Keratinocyte (primary cell): ENCODE results near the gene CTTNBP2NL. TPM values are rescaled to one million over a fixed set of nuclear protein-coding genes. Genes with fewer than 3 reads are reported as not detected.

Source experiments
- DNase-seq: peaks from one replicate; pipeline ENCODE4 v3.0.0-alpha.2; 2011; ENCODE audit warnings: low read depth, missing footprints, low spot score
- FAIRE-seq: peaks from 2 replicates; lab custom pipeline; 2011; peaks lifted over from hg19 to GRCh38; lab: Jason Lieb, UNC
- H2AFZ ChIP-seq: 2 replicates; pipeline ENCODE4 v1.6.0; 2012; ENCODE audit warnings: low read length, control low read depth, inconsistent platforms; ENCODE audit not compliant: control insufficient read depth
- H3K27ac ChIP-seq: 2 replicates; pipeline ENCODE4 v1.5.1; 2011; ENCODE audit warnings: low read length; ENCODE audit not compliant: control insufficient read depth, insufficient read depth
- H3K27me3 ChIP-seq: 3 replicates; pipeline ENCODE4 v1.6.0; 2011; ENCODE audit warnings: low read length; ENCODE audit not compliant: control insufficient read depth, insufficient read depth; ENCODE audit errors: extremely low read depth
- H3K36me3 ChIP-seq, 2 experiments: 2 replicates in 1 of 2; 3 replicates in 1 of 2; pipeline ENCODE4 v1.5.1; 2011; ENCODE audit warnings: low read length in 2 of 2, mild to moderate bottlenecking in 1 of 2; ENCODE audit not compliant: control insufficient read depth in 2 of 2, insufficient read depth in 2 of 2; ENCODE audit errors: extremely low read depth in 1 of 2
- H3K4me1 ChIP-seq: 3 replicates; pipeline ENCODE4 v1.5.1; 2011; ENCODE audit warnings: low read length; ENCODE audit not compliant: control insufficient read depth, insufficient read depth; ENCODE audit errors: extremely low read depth
- H3K4me2 ChIP-seq: 3 replicates; pipeline ENCODE4 v1.6.0; 2011; ENCODE audit warnings: low read depth, low read length; ENCODE audit not compliant: control insufficient read depth, insufficient read depth; ENCODE audit errors: extremely low read depth
- H3K4me3 ChIP-seq, 3 experiments: fragments of 200-600 bp in 1 of 3; sonication (generic) in 1 of 3; 2 replicates in 2 of 3; 3 replicates in 1 of 3; pipeline ENCODE4 v1.5.1; 2011 to 2016; ENCODE audit warnings: low read length in 3 of 3, mild to moderate bottlenecking in 3 of 3, control low read depth in 2 of 3, inconsistent platforms in 1 of 3, low read depth in 1 of 3, mixed read lengths in 1 of 3, mixed run types in 1 of 3, moderate library complexity in 1 of 3; ENCODE audit not compliant: control insufficient read depth in 2 of 3, insufficient read depth in 2 of 3; ENCODE audit errors: extremely low read depth in 1 of 3
- H3K79me2 ChIP-seq: 2 replicates; pipeline ENCODE4 v1.6.0; 2012; ENCODE audit warnings: low read length; ENCODE audit not compliant: control insufficient read depth, insufficient read depth
- H3K9ac ChIP-seq: 3 replicates; pipeline ENCODE4 v1.6.0; 2011; ENCODE audit warnings: low read length; ENCODE audit not compliant: control insufficient read depth, insufficient read depth; ENCODE audit errors: extremely low read depth
- H3K9me1 ChIP-seq: 3 replicates; pipeline ENCODE4 v1.6.0; 2011; ENCODE audit warnings: low read length; ENCODE audit not compliant: control insufficient read depth, insufficient read depth; ENCODE audit errors: extremely low read depth
- H3K9me3 ChIP-seq: 2 replicates; pipeline ENCODE4 v1.5.1; 2012; ENCODE audit warnings: low read depth, low read length; ENCODE audit not compliant: control insufficient read depth
- H4K20me1 ChIP-seq: 3 replicates; pipeline ENCODE4 v1.6.0; 2011; ENCODE audit warnings: low read length; ENCODE audit not compliant: control insufficient read depth, insufficient read depth; ENCODE audit errors: extremely low read depth
- EZH2 ChIP-seq: IDR thresholded peaks from one replicate; pipeline ENCODE4 v1.6.1; 2012; ENCODE audit warnings: inconsistent platforms, mild to moderate bottlenecking, low read length, moderate library complexity
- dilution Hi-C: fragments of 300-500 bp; cut with MboI; formaldehyde crosslinking; loops from one replicate; pipeline ENCODE4 v1.7.0; 2020; ENCODE audit warnings: low sequenced_read_pairs; ENCODE audit not compliant: extremely low pct_ligation_motif_present
- polyA plus RNA-seq, 5 experiments: library from polyadenylated mRNA; depleted of rRNA in 3 of 5; stranded (reverse) in 3 of 5; stranded (forward) in 1 of 5; unstranded in 1 of 5; fragments of >200 nt; gene quantifications; 1 replicate in 1 of 5; 2 replicates in 3 of 5; 3 replicates in 1 of 5; pipeline versions ENCODE4 v1.2.1 to v1.2.3, GENCODE V29; 2011 to 2012; ENCODE audit warnings: missing spikeins in 2 of 5, low read depth in 1 of 5, low replicate concordance in 1 of 5
- TF ChIP-seq, protein P1 (sequence below), 3 experiments: IDR thresholded peaks in 1 of 3; conservative IDR thresholded peaks in 1 of 3; optimal IDR thresholded peaks in 1 of 3; 2 replicates in 2 of 3; 3 replicates in 1 of 3; pipeline versions ENCODE3 to v1.5.1; 2011; ENCODE audit warnings: low read length in 3 of 3, mild to moderate bottlenecking in 3 of 3, moderate library complexity in 2 of 3, control low read depth in 1 of 3, inconsistent platforms in 1 of 3; ENCODE audit not compliant: insufficient read depth in 2 of 3; ENCODE audit errors: extremely low read depth in 1 of 3

CTTNBP2NL gene
- polyA plus RNA-seq, 1 donor (not counting 4 experiments of a cell fraction or from before 2014, with no cell fraction given), result 19.1 TPM

DNA sequence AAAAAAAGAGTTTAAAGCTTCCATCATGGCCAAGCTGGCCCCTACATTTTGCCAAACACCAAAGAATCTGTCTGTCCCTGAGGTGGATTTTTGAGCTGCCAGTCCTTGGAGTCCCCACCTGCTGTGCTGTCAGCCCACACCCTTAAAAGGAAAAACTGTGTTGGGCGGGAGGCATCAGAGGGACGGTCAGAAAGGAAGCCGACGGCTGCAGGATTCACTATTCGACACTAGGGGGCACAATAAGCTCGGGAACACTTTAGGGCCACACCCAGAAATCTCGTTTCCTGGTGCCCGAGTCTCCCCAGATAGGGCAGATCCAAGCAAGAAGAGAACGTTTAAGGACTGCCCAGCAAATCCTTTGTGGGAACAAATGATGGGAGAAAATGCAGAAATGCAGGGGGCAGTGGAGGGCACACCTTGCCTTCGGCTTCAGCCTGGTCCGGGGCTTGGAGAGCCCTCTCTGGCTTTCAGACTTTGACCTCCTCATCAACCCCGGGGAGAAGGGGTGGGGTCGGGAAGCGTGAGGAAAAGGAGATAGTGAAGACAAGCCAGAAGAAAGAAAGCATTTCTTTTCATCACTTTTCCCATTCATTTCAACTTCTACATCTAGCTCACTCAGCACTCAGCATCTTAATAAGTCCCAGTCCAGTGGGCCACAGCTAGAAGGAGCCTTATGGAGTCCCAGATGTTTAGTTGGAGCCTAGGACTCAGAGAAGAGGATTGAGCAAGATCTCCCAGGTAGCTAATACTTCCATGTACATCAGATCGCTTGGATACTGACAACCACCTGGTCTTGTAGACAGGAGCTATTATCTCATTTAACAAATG lies 5.0 kb upstream of the CTTNBP2NL start:
- FAIRE-seq (peak; percentile 79), DNase-seq (peak; percentile 62)
- H3K27me3 ChIP-seq, result no peaks in the 10 kb centered on the region
- peak overlapping the region; percentile 97 for H3K4me2 ChIP-seq
- H3K4me1 ChIP-seq, result peaks cover 38% of the 10 kb centered on the region
- H3K4me3 ChIP-seq, result peak overlapping the region; percentile 28 to 75 (median 73)
- H4K20me1 ChIP-seq, result no peaks in the 10 kb centered on the region
- dilution Hi-C loops, result no loop called here
- H3K9me1 ChIP-seq, result no peaks in the 10 kb centered on the region
- H3K36me3 ChIP-seq, result no peaks in the 10 kb centered on the region
- H3K9me3 ChIP-seq, result no peaks in the 10 kb centered on the region
- H2AFZ ChIP-seq, result peak overlapping the region; percentile 90
- H3K79me2 ChIP-seq, result peaks cover 3% of the 10 kb centered on the region
- H3K27ac ChIP-seq, result peak overlapping the region; percentile 69
- no peak for TF ChIP-seq EZH2
- TF ChIP-seq, protein P1, sequence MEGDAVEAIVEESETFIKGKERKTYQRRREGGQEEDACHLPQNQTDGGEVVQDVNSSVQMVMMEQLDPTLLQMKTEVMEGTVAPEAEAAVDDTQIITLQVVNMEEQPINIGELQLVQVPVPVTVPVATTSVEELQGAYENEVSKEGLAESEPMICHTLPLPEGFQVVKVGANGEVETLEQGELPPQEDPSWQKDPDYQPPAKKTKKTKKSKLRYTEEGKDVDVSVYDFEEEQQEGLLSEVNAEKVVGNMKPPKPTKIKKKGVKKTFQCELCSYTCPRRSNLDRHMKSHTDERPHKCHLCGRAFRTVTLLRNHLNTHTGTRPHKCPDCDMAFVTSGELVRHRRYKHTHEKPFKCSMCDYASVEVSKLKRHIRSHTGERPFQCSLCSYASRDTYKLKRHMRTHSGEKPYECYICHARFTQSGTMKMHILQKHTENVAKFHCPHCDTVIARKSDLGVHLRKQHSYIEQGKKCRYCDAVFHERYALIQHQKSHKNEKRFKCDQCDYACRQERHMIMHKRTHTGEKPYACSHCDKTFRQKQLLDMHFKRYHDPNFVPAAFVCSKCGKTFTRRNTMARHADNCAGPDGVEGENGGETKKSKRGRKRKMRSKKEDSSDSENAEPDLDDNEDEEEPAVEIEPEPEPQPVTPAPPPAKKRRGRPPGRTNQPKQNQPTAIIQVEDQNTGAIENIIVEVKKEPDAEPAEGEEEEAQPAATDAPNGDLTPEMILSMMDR (optimal IDR thresholded peaks at IDR 0.05 in 1 of 3, IDR thresholded peaks at IDR 0.05 in 1 of 3, conservative IDR thresholded peaks at IDR 0.05 in 1 of 3; ENCODE audit: extremely low read depth in 1 of 3, insufficient read depth in 2 of 3, low read length in 3 of 3), result peak; percentile 84 to 95 (median 88)
- peak overlapping the region; percentile 67 for H3K9ac ChIP-seq

DNA sequence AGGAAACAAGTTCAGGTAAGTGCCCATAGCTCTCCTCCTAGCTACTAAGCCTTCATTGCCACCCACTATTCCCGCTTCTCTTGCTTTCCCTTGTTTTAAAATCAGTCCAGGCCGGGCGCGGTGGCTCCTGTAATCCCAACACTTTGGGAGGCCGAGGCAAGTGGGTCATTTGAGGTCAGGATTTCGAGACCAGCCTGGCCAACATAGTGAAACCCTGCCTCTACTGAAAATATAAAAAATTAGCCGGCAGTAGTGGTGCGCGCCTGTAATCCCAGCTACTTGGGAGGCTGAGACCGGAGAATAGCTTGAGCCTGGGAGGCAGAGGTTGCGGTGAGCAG lies 4.4 kb upstream of the CTTNBP2NL start:
- Histone ChIP-seq H2AFZ (peak overlapping the region; percentile 90), H3K79me2 (peaks cover 8% of the 10 kb centered on the region), H3K9me1 (no peaks in the 10 kb centered on the region), H3K4me2 (peak overlapping the region; percentile 97), H3K4me1 (peaks cover 38% of the 10 kb centered on the region), H4K20me1 (no peaks in the 10 kb centered on the region), H3K9ac (peak overlapping the region; percentile 67), H3K9me3 (no peaks in the 10 kb centered on the region), H3K36me3 (no peaks in the 10 kb centered on the region), H3K27ac (peak overlapping the region; percentile 69), H3K27me3 (no peaks in the 10 kb centered on the region), H3K4me3 (peak overlapping the region in 2 of 3 experiments; percentile 73 to 75)
- DNase-seq, result no peak
- FAIRE-seq, result no peak
- dilution Hi-C loops, result no loop called here
- TF ChIP-seq, protein P1 (optimal IDR thresholded peaks at IDR 0.05 in 1 of 3, IDR thresholded peaks at IDR 0.05 in 1 of 3, conservative IDR thresholded peaks at IDR 0.05 in 1 of 3; ENCODE audit: extremely low read depth in 1 of 3, insufficient read depth in 2 of 3, low read length in 3 of 3), result no peak
- TF ChIP-seq EZH2, result no peak
